Measurements from ENCODE around the gene FMN1. TPM values are rescaled to one million over a fixed set of nuclear protein-coding genes. Genes with fewer than 3 reads are reported as not detected.

Gene FMN1
- total and polyA plus RNA-seq, 10 of the 15 experiments (the other 5 are each of a cell fraction or from before 2014, with no cell fraction given), result 0.05 to 0.16 (median 0.08) TPM; not detected in 4

DNA sequence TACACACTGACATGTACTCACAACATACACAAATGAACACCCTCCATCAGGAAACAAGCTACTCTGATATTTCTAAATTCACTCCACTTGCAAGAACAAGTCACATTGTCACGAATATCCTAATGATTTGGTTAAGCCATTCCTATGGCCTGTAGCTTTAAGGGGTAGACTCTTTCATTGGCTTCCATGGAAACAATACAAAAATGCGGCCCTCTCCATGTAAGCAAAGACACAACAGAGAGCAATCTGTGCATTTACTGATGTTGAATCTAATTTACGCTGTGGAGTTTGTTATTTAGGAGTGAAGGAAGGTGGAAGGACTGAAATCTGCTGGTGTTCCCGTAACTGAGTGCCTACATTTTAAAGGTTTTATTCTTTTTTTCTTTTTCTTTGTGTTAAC lies 114.5 kb downstream of the FMN1 start (continued):
- no peak for TF ChIP-seq NRF1 (conservative IDR thresholded peaks at IDR 0.05; ENCODE audit: low read depth, low read length)
- no peak for TF ChIP-seq BRCA1 (IDR thresholded peaks at IDR 0.05; ENCODE audit: low read depth, low read length)
- TF ChIP-seq KAT2A (conservative IDR thresholded peaks at IDR 0.05; ENCODE audit: control insufficient read depth, low read depth, low read length), result no peak
- TF ChIP-seq IKZF2 (IDR thresholded peaks at IDR 0.05), result no peak

DNA sequence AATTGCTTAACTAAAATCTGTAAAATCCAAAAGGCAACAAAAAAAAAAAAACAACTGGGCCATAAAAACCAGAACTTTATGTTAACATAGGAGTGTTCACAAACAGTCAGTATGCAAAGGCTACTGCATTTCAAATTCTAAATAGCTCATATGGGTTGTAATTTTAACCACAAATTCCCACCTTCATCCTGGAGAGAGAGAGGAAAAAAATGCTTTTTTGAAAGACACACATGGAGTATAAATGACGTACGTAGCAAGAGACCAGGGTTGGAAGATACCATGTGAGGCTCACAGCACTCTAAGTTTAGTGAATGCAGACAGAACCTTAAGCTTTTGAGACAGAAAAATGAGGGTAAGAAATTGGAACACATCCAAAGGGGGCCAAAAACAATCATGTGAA lies 115.9 kb downstream of the FMN1 start:
- TF ChIP-seq CREM (IDR thresholded peaks at IDR 0.05; ENCODE audit: low read depth), result no peak
- TF ChIP-seq RELA (IDR thresholded peaks at IDR 0.05; ENCODE audit: borderline replicate concordance, partially characterized antibody), result no peak
- no peak for TF ChIP-seq ZBTB4 (CRISPR knock-in tag; IDR thresholded peaks at IDR 0.05)
- Histone ChIP-seq H2AFZ (ENCODE audit: control insufficient read depth, low read depth, low read length) (no peak overlapping the region), H3K79me2 (ENCODE audit: control insufficient read depth, insufficient read depth, low read length) (no peaks in the 10 kb centered on the region), H3K9me3 (replicated peaks; ENCODE audit: control insufficient read depth, insufficient read depth, low read length) (no peaks in the 10 kb centered on the region), H3K4me2 (ENCODE audit: control insufficient read depth, insufficient read depth) (no peak overlapping the region), H3K36me3 (ENCODE audit: control insufficient read depth in 2 of 2, insufficient read depth in 2 of 2, low read length in 1 of 2) (no peaks in the 10 kb centered on the region), H3K27ac (ENCODE audit: control insufficient read depth, insufficient read depth) (no peak overlapping the region), H3K4me1 (ENCODE audit: control insufficient read depth, insufficient read depth, low read length) (no peaks in the 10 kb centered on the region), H3K27me3 (replicated peaks in 1 of 2; ENCODE audit: control insufficient read depth in 2 of 2, insufficient read depth in 2 of 2, low read length in 1 of 2) (no peaks in the 10 kb centered on the region; a peak in 1 of 4 replicates), H4K20me1 (ENCODE audit: control insufficient read depth, insufficient read depth) (no peaks in the 10 kb centered on the region), H3K9ac (ENCODE audit: control insufficient read depth, insufficient read depth, low read length) (no peak overlapping the region), H3K4me3 (no peak overlapping the region)
- ChIA-PET RAD21 (ENCODE audit: unreplicated experiment) (interaction anchor here (0.8 kb wide), 1 partner anchor 8 kb away, joined by 3 read pairs; no protein-coding TSS in a partner anchor), POLR2A (no interaction called here), SMC1A (ENCODE audit: uncharacterized antibody, unreplicated experiment) (interaction anchor here (0.6 to 0.8 kb wide), 2 partner anchors 18 to 368 kb away, joined by 3 read pairs; no protein-coding TSS in a partner anchor), CTCF (interaction anchor here (0.7 to 1.6 kb wide), 3 partner anchors 8 to 622 kb away, joined by 3 to 4 read pairs (median 3); no protein-coding TSS in a partner anchor)
- WGBS (ENCODE audit: insufficient coverage, insufficient replicate concordance, low lambda C conversion rate, missing lambda C conversion rate), result 13% methylated on average over 2 of the region's 2 CpGs
- in situ Hi-C loops (cut with MboI), result no loop called here
- ATAC-seq, result no peak
- no TSS peak for BruUV-seq (replicated peaks)
- no peak for DNase-seq (ENCODE audit: low read depth, low spot score)
- intact Hi-C loops (cut with micrococcal nuclease; ENCODE audit: unreplicated experiment), result no loop called here
- no peak for FAIRE-seq

Data from GM12878 (cell line).